ENCODE results near the gene SNX9.
"Not testable (repeated sequence)": the region's sequence is repeated elsewhere in the genome, so short reads cannot be mapped to it uniquely, and the experiment has no call there.

SNX9 gene

GRCh38 chr6:157891544-157892362 is 68.7 kb downstream of the SNX9 start:
- peaks cover 41% of the 10 kb centered on the region for H3K36me3 ChIP-seq (ENCODE audit: control insufficient read depth, insufficient read depth, low read length)
- no peak overlapping the region for H3K4me3 ChIP-seq (ENCODE audit: low read depth, low read length)
- peaks cover 5% of the 10 kb centered on the region for H3K4me1 ChIP-seq (ENCODE audit: control insufficient read depth, insufficient read depth, low read length)
- no peak overlapping the region for H3K9ac ChIP-seq (ENCODE audit: low read length)
- no peak overlapping the region for H3K27ac ChIP-seq (ENCODE audit: low read depth, low read length)
- H3K9me3 ChIP-seq (ENCODE audit: control insufficient read depth, insufficient read depth, low read depth, low read length): no peaks in the 10 kb centered on the region
- no peaks in the 10 kb centered on the region for H3K27me3 ChIP-seq (ENCODE audit: control insufficient read depth, insufficient read depth, low read length)

GRCh38 chr6:157892363-157892877 is 69.4 kb downstream of the SNX9 start:
- H3K9me3 ChIP-seq (ENCODE audit: control insufficient read depth, insufficient read depth, low read depth, low read length): no peaks in the 10 kb centered on the region
- H3K27me3 ChIP-seq (ENCODE audit: control insufficient read depth, insufficient read depth, low read length): no peaks in the 10 kb centered on the region
- peaks cover 5% of the 10 kb centered on the region for H3K4me1 ChIP-seq (ENCODE audit: control insufficient read depth, insufficient read depth, low read length)
- no peak overlapping the region for H3K27ac ChIP-seq (ENCODE audit: low read depth, low read length)
- H3K4me3 ChIP-seq (ENCODE audit: low read depth, low read length): no peak overlapping the region
- peaks cover 40% of the 10 kb centered on the region for H3K36me3 ChIP-seq (ENCODE audit: control insufficient read depth, insufficient read depth, low read length)
- no peak overlapping the region for H3K9ac ChIP-seq (ENCODE audit: low read length)

- no peak overlapping the region for H3K27ac ChIP-seq (ENCODE audit: low read depth, low read length)
- H3K9me3 ChIP-seq (ENCODE audit: control insufficient read depth, insufficient read depth, low read depth, low read length): no peaks in the 10 kb centered on the region
- no peaks in the 10 kb centered on the region for H3K27me3 ChIP-seq (ENCODE audit: control insufficient read depth, insufficient read depth, low read length)
- peaks cover 40% of the 10 kb centered on the region for H3K36me3 ChIP-seq (ENCODE audit: control insufficient read depth, insufficient read depth, low read length)
- H3K4me3 ChIP-seq (ENCODE audit: low read depth, low read length): no peak overlapping the region
- peaks cover 5% of the 10 kb centered on the region for H3K4me1 ChIP-seq (ENCODE audit: control insufficient read depth, insufficient read depth, low read length)
- H3K9ac ChIP-seq (ENCODE audit: low read length): no peak overlapping the region
Observed at GRCh38 chr6:157893238-157893637, 70.2 kb downstream of the SNX9 start.

- Histone ChIP-seq H3K27me3 (ENCODE audit: control insufficient read depth, insufficient read depth, low read length) (no peaks in the 10 kb centered on the region), H3K4me3 (ENCODE audit: low read depth, low read length) (no peak overlapping the region), H3K4me1 (ENCODE audit: control insufficient read depth, insufficient read depth, low read length) (peaks cover 5% of the 10 kb centered on the region), H3K36me3 (ENCODE audit: control insufficient read depth, insufficient read depth, low read length) (peaks cover 44% of the 10 kb centered on the region), H3K27ac (ENCODE audit: low read depth, low read length) (no peak overlapping the region), H3K9ac (ENCODE audit: low read length) (no peak overlapping the region), H3K9me3 (ENCODE audit: control insufficient read depth, insufficient read depth, low read depth, low read length) (no peaks in the 10 kb centered on the region)
Observed at GRCh38 chr6:157895585-157895984, 72.5 kb downstream of the SNX9 start.

GRCh38 chr6:157896932-157897331 is 73.9 kb downstream of the SNX9 start:
- Histone ChIP-seq H3K27ac (ENCODE audit: low read depth, low read length) (no peak overlapping the region), H3K4me3 (ENCODE audit: low read depth, low read length) (no peak overlapping the region), H3K9me3 (ENCODE audit: control insufficient read depth, insufficient read depth, low read depth, low read length) (no peaks in the 10 kb centered on the region), H3K4me1 (ENCODE audit: control insufficient read depth, insufficient read depth, low read length) (peaks cover 5% of the 10 kb centered on the region), H3K27me3 (ENCODE audit: control insufficient read depth, insufficient read depth, low read length) (no peaks in the 10 kb centered on the region), H3K9ac (ENCODE audit: low read length) (no peak overlapping the region), H3K36me3 (ENCODE audit: control insufficient read depth, insufficient read depth, low read length) (peaks cover 52% of the 10 kb centered on the region)

GRCh38 chr6:157898169-157898568 is 75.1 kb downstream of the SNX9 start:
- Histone ChIP-seq H3K4me3 (ENCODE audit: low read depth, low read length) (no peak overlapping the region), H3K4me1 (ENCODE audit: control insufficient read depth, insufficient read depth, low read length) (peaks cover 5% of the 10 kb centered on the region), H3K9me3 (ENCODE audit: control insufficient read depth, insufficient read depth, low read depth, low read length) (no peaks in the 10 kb centered on the region), H3K9ac (ENCODE audit: low read length) (no peak overlapping the region), H3K36me3 (ENCODE audit: control insufficient read depth, insufficient read depth, low read length) (peaks cover 58% of the 10 kb centered on the region), H3K27me3 (ENCODE audit: control insufficient read depth, insufficient read depth, low read length) (no peaks in the 10 kb centered on the region), H3K27ac (ENCODE audit: low read depth, low read length) (no peak overlapping the region)

- Histone ChIP-seq H3K9ac (ENCODE audit: low read length) (no peak overlapping the region), H3K27me3 (ENCODE audit: control insufficient read depth, insufficient read depth, low read length) (no peaks in the 10 kb centered on the region), H3K9me3 (ENCODE audit: control insufficient read depth, insufficient read depth, low read depth, low read length) (no peaks in the 10 kb centered on the region), H3K27ac (ENCODE audit: low read depth, low read length) (no peak overlapping the region), H3K36me3 (ENCODE audit: control insufficient read depth, insufficient read depth, low read length) (peaks cover 63% of the 10 kb centered on the region), H3K4me1 (ENCODE audit: control insufficient read depth, insufficient read depth, low read length) (peaks cover 5% of the 10 kb centered on the region), H3K4me3 (ENCODE audit: low read depth, low read length) (no peak overlapping the region)
Observed at GRCh38 chr6:157898640-157899039, 75.6 kb downstream of the SNX9 start.

GRCh38 chr6:157900262-157900661 is 77.2 kb downstream of the SNX9 start:
- H3K9ac ChIP-seq (ENCODE audit: low read length); H3K4me3 ChIP-seq (ENCODE audit: low read depth, low read length); H3K4me1 ChIP-seq (ENCODE audit: control insufficient read depth, insufficient read depth, low read length); H3K9me3 ChIP-seq (ENCODE audit: control insufficient read depth, insufficient read depth, low read depth, low read length); H3K27me3 ChIP-seq (ENCODE audit: control insufficient read depth, insufficient read depth, low read length); H3K27ac ChIP-seq (ENCODE audit: low read depth, low read length): not testable (repeated sequence)
- peaks cover 62% of the 10 kb centered on the region for H3K36me3 ChIP-seq (ENCODE audit: control insufficient read depth, insufficient read depth, low read length)

- H3K27ac ChIP-seq (ENCODE audit: low read depth, low read length); H3K4me1 ChIP-seq (ENCODE audit: control insufficient read depth, insufficient read depth, low read length); H3K4me3 ChIP-seq (ENCODE audit: low read depth, low read length); H3K9ac ChIP-seq (ENCODE audit: low read length); H3K9me3 ChIP-seq (ENCODE audit: control insufficient read depth, insufficient read depth, low read depth, low read length); H3K27me3 ChIP-seq (ENCODE audit: control insufficient read depth, insufficient read depth, low read length): not testable (repeated sequence)
- H3K36me3 ChIP-seq (ENCODE audit: control insufficient read depth, insufficient read depth, low read length): peaks cover 62% of the 10 kb centered on the region
Observed at GRCh38 chr6:157900751-157901150, 77.7 kb downstream of the SNX9 start.

- no peaks in the 10 kb centered on the region for H3K9me3 ChIP-seq (ENCODE audit: control insufficient read depth, insufficient read depth, low read depth, low read length)
- H3K27ac ChIP-seq (ENCODE audit: low read depth, low read length): no peak overlapping the region
- peaks cover 9% of the 10 kb centered on the region for H3K4me1 ChIP-seq (ENCODE audit: control insufficient read depth, insufficient read depth, low read length)
- peaks cover 54% of the 10 kb centered on the region for H3K36me3 ChIP-seq (ENCODE audit: control insufficient read depth, insufficient read depth, low read length)
- no peak overlapping the region for H3K4me3 ChIP-seq (ENCODE audit: low read depth, low read length)
- H3K27me3 ChIP-seq (ENCODE audit: control insufficient read depth, insufficient read depth, low read length): no peaks in the 10 kb centered on the region
- H3K9ac ChIP-seq (ENCODE audit: low read length): no peak overlapping the region
Observed at GRCh38 chr6:157904999-157905398, 82.0 kb downstream of the SNX9 start.

GRCh38 chr6:157905590-157906342 is 82.7 kb downstream of the SNX9 start:
- no peaks in the 10 kb centered on the region for H3K27me3 ChIP-seq (ENCODE audit: control insufficient read depth, insufficient read depth, low read length)
- H3K4me3 ChIP-seq (ENCODE audit: low read depth, low read length): no peak overlapping the region
- H3K9me3 ChIP-seq (ENCODE audit: control insufficient read depth, insufficient read depth, low read depth, low read length): no peaks in the 10 kb centered on the region
- no peak overlapping the region for H3K27ac ChIP-seq (ENCODE audit: low read depth, low read length)
- H3K4me1 ChIP-seq (ENCODE audit: control insufficient read depth, insufficient read depth, low read length): peaks cover 9% of the 10 kb centered on the region
- peaks cover 60% of the 10 kb centered on the region for H3K36me3 ChIP-seq (ENCODE audit: control insufficient read depth, insufficient read depth, low read length)
- H3K9ac ChIP-seq (ENCODE audit: low read length): no peak overlapping the region
